ENCODE measurements around the gene DND1.

DND1 gene

GRCh38 chr5:140622301-140622700 lies 51.1 kb downstream of the DND1 start:
- DNase-seq (ENCODE audit: low read depth), result no peak
- no peak for TF ChIP-seq CTCF (conservative IDR thresholded peaks at IDR 0.05; ENCODE audit: low read length)
- H3K4me3 ChIP-seq (ENCODE audit: low read length), result no peak overlapping the region
